Fibroblast of lung (primary cell): ENCODE data around the gene CDCP2. TPM values are rescaled to one million over a fixed set of nuclear protein-coding genes. Genes with fewer than 3 reads are reported as not detected.
A peak's percentile ranks its signal among the peaks of the same experiment; 100 is the strongest.

ENCODE experiments used
- DNase-seq, 2 donors: peaks; one replicate each; pipeline versions ENCODE4 v3.0.0 to v3.0.0-alpha.2; 2010; ENCODE audit warnings: low read depth in 2 of 2
- H2AFZ ChIP-seq: 2 replicates; pipeline ENCODE4 v1.5.1; 2012; ENCODE audit warnings: low read length, control low read depth, inconsistent platforms
- H3K27ac ChIP-seq: 2 replicates; pipeline ENCODE4 v1.5.1; 2011; ENCODE audit warnings: low read length, control low read depth; ENCODE audit not compliant: insufficient read depth
- H3K27me3 ChIP-seq: 2 replicates; pipeline ENCODE4 v1.5.1; 2011; ENCODE audit warnings: mild to moderate bottlenecking, low read length; ENCODE audit not compliant: control insufficient read depth, insufficient read depth
- H3K36me3 ChIP-seq: 2 replicates; pipeline ENCODE4 v1.5.1; 2011; ENCODE audit warnings: low read length; ENCODE audit not compliant: control insufficient read depth, insufficient read depth
- H3K4me1 ChIP-seq: 2 replicates; pipeline ENCODE4 v1.5.1; 2011; ENCODE audit warnings: low read length; ENCODE audit not compliant: control insufficient read depth, insufficient read depth; ENCODE audit errors: extremely low read depth
- H3K4me2 ChIP-seq: 2 replicates; pipeline ENCODE4 v1.5.1; 2011; ENCODE audit warnings: low read length, control low read depth; ENCODE audit not compliant: insufficient read depth; ENCODE audit errors: extremely low read depth
- H3K4me3 ChIP-seq, 4 experiments: fragments of 200-600 bp in 1 of 4; sonication (generic) in 1 of 4; replicated peaks in 1 of 4; 2 replicates each; pipeline ENCODE4 v1.5.1; 2011 to 2016; ENCODE audit warnings: low read length in 4 of 4, low read depth in 3 of 4, mild to moderate bottlenecking in 3 of 4, control low read depth in 2 of 4, inconsistent platforms in 1 of 4, mixed read lengths in 1 of 4; ENCODE audit not compliant: insufficient read depth in 1 of 4; ENCODE audit errors: control extremely low read depth in 1 of 4
- H3K79me2 ChIP-seq: 2 replicates; pipeline ENCODE4 v1.5.1; 2012; ENCODE audit warnings: mild to moderate bottlenecking, low read length, inconsistent platforms; ENCODE audit not compliant: control insufficient read depth, insufficient read depth
- H3K9ac ChIP-seq: 2 replicates; pipeline ENCODE4 v1.5.1; 2011; ENCODE audit warnings: mild to moderate bottlenecking, low read length, control low read depth; ENCODE audit not compliant: insufficient read depth
- H3K9me3 ChIP-seq: 2 replicates; pipeline ENCODE4 v1.5.1; 2012; ENCODE audit warnings: low read depth, low read length; ENCODE audit not compliant: control insufficient read depth, insufficient read depth
- H4K20me1 ChIP-seq: 2 replicates; pipeline ENCODE4 v1.5.1; 2011; ENCODE audit warnings: low read length; ENCODE audit not compliant: control insufficient read depth, insufficient read depth; ENCODE audit errors: extremely low read depth
- EZH2 ChIP-seq: IDR thresholded peaks from 2 replicates; pipeline ENCODE4 v1.5.1; 2012; ENCODE audit warnings: low read length, control low read depth, mild to moderate bottlenecking; ENCODE audit errors: missing control alignments
- polyA plus RNA-seq, 2 donors: library from polyadenylated mRNA; depleted of rRNA in 1 of 2; stranded (reverse) in 1 of 2; unstranded in 1 of 2; fragments of >200 nt; gene quantifications; 2 replicates each; pipeline ENCODE4 v1.2.1, GENCODE V29; 2011 to 2012; ENCODE audit warnings: missing spikeins in 1 of 2
- total RNA-seq: library from RNA; depleted of rRNA; stranded (reverse); fragments of >200 nt; gene quantifications from 2 replicates; pipeline ENCODE4 v1.2.1, GENCODE V29; 2014
- TF ChIP-seq, protein P1 (sequence below), 2 donors: IDR thresholded peaks in 1 of 2; conservative IDR thresholded peaks in 1 of 2; 1 replicate in 1 of 2; 2 replicates in 1 of 2; pipeline ENCODE4 v1.5.1; 2011 to 2012; ENCODE audit warnings: low read length in 2 of 2, control low read depth in 1 of 2, inconsistent platforms in 1 of 2, low read depth in 1 of 2, mild to moderate bottlenecking in 1 of 2

Gene CDCP2
- total and polyA plus RNA-seq, 2 donors (not counting 1 experiment from before 2014, with no cell fraction given): not detected

DNA sequence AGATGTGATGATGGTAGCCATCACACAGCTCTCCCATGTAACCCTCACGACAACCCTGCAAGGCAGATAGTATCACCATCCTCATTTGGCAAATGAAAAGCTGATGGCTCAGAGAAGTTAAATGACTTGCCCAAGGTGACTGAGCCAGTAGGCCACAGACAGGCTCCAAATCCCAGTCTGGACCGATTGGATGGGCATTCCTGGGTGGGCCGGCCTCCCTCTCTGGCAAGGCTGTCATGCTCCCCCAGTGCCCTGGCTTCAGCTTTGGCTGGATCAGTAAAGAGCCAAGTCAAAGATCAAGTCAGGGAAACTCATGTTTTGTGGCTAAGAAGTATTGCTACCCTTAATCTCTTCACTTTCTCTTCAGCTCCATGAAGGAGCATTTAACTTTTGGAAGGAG is 41.2 kb downstream of the CDCP2 start:
- H3K4me1 ChIP-seq: no peaks in the 10 kb centered on the region
- H4K20me1 ChIP-seq: no peaks in the 10 kb centered on the region
- H3K27me3 ChIP-seq: no peaks in the 10 kb centered on the region
- TF ChIP-seq, protein P1, sequence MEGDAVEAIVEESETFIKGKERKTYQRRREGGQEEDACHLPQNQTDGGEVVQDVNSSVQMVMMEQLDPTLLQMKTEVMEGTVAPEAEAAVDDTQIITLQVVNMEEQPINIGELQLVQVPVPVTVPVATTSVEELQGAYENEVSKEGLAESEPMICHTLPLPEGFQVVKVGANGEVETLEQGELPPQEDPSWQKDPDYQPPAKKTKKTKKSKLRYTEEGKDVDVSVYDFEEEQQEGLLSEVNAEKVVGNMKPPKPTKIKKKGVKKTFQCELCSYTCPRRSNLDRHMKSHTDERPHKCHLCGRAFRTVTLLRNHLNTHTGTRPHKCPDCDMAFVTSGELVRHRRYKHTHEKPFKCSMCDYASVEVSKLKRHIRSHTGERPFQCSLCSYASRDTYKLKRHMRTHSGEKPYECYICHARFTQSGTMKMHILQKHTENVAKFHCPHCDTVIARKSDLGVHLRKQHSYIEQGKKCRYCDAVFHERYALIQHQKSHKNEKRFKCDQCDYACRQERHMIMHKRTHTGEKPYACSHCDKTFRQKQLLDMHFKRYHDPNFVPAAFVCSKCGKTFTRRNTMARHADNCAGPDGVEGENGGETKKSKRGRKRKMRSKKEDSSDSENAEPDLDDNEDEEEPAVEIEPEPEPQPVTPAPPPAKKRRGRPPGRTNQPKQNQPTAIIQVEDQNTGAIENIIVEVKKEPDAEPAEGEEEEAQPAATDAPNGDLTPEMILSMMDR (conservative IDR thresholded peaks at IDR 0.05 in 1 of 2, IDR thresholded peaks at IDR 0.05 in 1 of 2; ENCODE audit: low read depth in 1 of 2, low read length in 2 of 2): no peak
- no peak for TF ChIP-seq EZH2
- no peaks in the 10 kb centered on the region for H3K36me3 ChIP-seq
- no peak for DNase-seq
- no peak overlapping the region for H3K27ac ChIP-seq
- no peaks in the 10 kb centered on the region for H3K79me2 ChIP-seq
- no peak overlapping the region for H3K9ac ChIP-seq
- H3K9me3 ChIP-seq: no peaks in the 10 kb centered on the region
- no peak overlapping the region for H3K4me3 ChIP-seq
- no peak overlapping the region for H2AFZ ChIP-seq
- no peak overlapping the region for H3K4me2 ChIP-seq

DNA sequence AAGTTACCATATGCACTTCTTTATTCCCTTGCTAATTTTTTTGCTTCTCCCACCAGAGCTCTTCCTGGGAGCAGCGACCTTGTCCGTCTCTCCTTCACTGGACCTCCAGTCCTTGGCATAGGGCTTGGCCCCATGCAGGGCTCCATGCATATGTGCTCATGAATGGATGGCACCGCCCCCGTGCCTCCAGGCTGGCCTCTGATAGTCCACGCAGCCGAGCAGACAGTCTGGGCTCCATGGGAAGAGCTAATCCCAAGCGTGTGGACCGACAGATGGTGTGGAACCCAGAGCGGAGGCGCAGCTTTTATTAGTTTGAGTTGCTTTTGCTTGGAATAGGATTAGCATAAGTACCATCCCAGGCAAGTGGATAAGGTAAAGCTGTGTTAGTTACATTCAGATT is 41.8 kb downstream of the CDCP2 start:
- no peaks in the 10 kb centered on the region for H3K79me2 ChIP-seq
- no peak overlapping the region for H3K4me3 ChIP-seq
- no peak overlapping the region for H3K9ac ChIP-seq
- H3K4me2 ChIP-seq: no peak overlapping the region
- no peak overlapping the region for H3K27ac ChIP-seq
- TF ChIP-seq, protein P1 (conservative IDR thresholded peaks at IDR 0.05 in 1 of 2, IDR thresholded peaks at IDR 0.05 in 1 of 2; ENCODE audit: low read depth in 1 of 2, low read length in 2 of 2): no peak
- no peak for TF ChIP-seq EZH2
- H3K36me3 ChIP-seq: no peaks in the 10 kb centered on the region
- no peaks in the 10 kb centered on the region for H3K9me3 ChIP-seq
- no peak for DNase-seq
- H4K20me1 ChIP-seq: no peaks in the 10 kb centered on the region
- no peaks in the 10 kb centered on the region for H3K4me1 ChIP-seq
- H2AFZ ChIP-seq: no peak overlapping the region
- no peaks in the 10 kb centered on the region for H3K27me3 ChIP-seq

DNA sequence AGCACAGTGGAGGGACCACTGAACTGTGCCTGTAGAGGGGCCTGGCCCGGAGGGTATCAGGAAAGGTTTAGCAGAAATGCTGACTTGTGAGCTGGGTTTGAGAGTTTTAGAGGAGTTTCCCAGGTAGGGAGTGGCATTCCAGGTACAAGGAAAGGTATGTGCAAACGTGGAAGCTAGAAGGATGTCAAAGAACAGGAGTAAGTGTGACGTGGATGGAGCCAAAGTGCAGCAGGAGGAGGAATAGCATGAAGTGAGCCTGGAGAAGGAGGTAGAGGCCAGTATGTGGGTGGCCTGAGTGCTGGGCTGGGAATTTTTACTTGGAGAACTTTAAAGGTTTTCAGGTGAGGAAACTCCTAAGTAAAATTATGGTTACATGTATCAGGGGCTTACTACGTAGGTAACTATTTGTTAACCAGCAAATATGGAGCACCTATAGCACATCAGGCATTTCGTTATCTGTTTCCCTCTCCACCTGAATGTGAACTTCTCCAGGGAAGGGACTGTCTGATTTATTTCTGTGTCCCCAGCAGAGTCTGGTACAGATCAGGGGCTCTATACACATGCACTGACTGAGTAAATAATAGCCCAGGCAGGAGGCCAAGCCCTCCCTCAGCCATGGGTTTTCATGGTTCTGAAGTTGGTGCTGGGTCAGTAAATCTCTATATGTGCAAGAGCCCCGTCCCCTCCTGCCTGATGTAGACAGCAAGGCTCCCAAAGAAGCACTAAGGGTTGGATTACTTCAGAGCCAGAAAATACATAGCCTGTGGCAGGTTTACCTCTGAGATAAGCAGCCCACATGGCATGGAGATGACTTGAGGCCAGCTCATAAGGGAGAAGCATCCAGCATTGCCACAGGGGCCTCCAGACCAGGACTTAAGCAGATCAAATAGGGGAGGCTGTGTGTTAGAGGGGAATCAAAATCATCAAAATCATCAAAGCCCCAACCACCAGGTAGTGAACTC is 43.4 kb downstream of the CDCP2 start:
- Histone ChIP-seq H3K79me2 (no peaks in the 10 kb centered on the region), H3K4me2 (no peak overlapping the region), H3K27ac (no peak overlapping the region), H3K4me3 (no peak overlapping the region), H3K9me3 (no peaks in the 10 kb centered on the region), H4K20me1 (no peaks in the 10 kb centered on the region), H3K4me1 (no peaks in the 10 kb centered on the region), H3K27me3 (no peaks in the 10 kb centered on the region), H3K9ac (no peak overlapping the region), H2AFZ (no peak overlapping the region), H3K36me3 (no peaks in the 10 kb centered on the region)
- peak in 1 of 2 donors; percentile 7 for DNase-seq
- TF ChIP-seq, protein P1 (conservative IDR thresholded peaks at IDR 0.05 in 1 of 2, IDR thresholded peaks at IDR 0.05 in 1 of 2; ENCODE audit: low read depth in 1 of 2, low read length in 2 of 2): no peak
- TF ChIP-seq EZH2: no peak
